Stimulated activated CD4-positive, alpha-beta T cell treated with anti-CD3 and anti-CD28 coated beads, TNF-alpha, amount 100 ng/mL, for 24 hours (primary cell): Measurements from ENCODE around the gene TGFBI.

ENCODE experiments used
- DNase-seq, 3 experiments: peaks; one replicate each; pipeline ENCODE4 v3.0.0-alpha.2; 2020; ENCODE audit warnings: low read depth in 3 of 3

Gene TGFBI

GRCh38 chr5:136063778-136064465, 35.1 kb downstream of the TGFBI start:
- DNase-seq: no peak

DNA sequence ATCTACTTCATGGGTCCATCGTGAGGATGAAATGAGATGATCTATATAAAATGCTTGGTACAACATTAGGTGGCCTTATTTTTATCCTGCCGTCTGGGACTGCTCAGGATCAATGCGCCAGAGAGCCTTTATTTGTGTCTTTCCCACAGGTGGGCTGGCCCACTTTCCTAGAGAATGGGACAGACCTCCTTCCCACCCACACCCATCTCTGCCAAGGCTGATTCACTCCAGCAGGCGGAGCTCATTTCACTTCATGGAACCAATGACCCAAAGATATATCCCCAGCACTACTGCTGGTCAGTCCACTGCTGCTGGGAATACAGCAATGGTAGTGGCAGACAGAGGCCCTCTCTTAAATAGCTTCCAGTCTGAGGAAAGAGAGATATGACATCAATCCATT, 35.7 kb downstream of the TGFBI start:
- DNase-seq: no peak

- no peak for DNase-seq
These were observed 36.8 kb downstream of the TGFBI start for GRCh38 chr5:136065588-136065987.

- DNase-seq: no peak
These were observed 38.0 kb downstream of the TGFBI start for GRCh38 chr5:136066661-136067271.

GRCh38 chr5:136067422-136067821, 38.6 kb downstream of the TGFBI start:
- no peak for DNase-seq

DNA sequence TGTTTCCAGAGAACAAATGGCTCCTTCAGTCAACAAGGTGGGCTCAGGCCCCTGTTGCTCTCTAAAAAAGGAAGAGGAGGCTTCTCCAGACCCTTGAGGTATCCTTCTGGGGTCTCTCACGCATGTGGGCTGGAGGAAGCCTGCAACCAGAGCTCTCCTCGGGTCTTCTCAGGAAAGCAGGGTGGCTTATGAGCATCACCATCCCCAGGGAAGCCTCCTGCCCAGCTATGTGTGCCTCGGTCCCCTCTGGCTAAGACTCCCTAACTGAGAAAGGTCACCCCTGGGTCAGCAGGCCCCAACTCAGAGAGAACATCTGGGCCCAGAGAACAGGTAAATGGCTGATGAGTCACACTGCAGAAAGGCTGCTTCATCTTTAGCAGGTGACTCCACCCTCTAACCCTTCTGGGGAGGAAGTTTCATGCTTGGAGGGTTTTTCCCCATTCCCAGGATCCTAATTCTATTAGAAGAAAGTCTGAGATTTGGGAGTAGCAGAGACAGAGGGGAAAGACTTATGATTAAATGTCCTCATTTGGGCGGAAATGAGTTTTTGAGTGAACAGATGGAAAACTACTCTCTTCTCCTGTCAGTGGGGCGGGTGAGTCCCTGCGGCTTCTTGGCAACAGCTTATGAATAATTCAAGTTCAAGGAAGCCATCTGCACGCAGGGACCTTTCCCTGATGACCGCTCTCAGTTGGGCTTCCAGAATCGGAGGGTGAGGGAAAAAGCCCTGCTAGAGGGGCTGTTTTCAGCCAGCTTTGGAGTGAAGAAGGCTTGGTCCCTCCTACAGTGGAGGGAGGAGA, 41.9 kb downstream of the TGFBI start:
- DNase-seq: no peak

- no peak for DNase-seq
These were observed 45.1 kb downstream of the TGFBI start for GRCh38 chr5:136073714-136074529.

GRCh38 chr5:136075466-136075891, 46.7 kb downstream of the TGFBI start:
- no peak for DNase-seq

DNA sequence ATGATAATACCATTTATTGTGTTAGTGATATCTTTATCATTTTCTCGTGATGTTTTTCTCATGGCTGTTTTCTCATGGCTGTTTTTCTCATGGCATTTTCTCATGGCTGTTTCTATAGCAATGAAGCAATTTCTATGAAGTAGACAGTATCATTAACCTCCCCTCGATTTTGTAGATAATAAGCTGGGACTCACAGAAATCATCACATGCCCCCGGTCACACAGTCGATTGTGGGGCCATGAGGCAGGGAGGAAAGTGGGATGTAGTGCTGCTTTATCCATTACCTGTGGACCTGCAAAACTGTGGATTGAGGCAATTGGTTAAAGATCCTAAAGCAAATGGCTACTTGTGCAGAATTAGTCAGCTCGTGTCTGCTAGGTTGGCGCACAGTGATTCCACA, 47.3 kb downstream of the TGFBI start:
- no peak for DNase-seq

DNA sequence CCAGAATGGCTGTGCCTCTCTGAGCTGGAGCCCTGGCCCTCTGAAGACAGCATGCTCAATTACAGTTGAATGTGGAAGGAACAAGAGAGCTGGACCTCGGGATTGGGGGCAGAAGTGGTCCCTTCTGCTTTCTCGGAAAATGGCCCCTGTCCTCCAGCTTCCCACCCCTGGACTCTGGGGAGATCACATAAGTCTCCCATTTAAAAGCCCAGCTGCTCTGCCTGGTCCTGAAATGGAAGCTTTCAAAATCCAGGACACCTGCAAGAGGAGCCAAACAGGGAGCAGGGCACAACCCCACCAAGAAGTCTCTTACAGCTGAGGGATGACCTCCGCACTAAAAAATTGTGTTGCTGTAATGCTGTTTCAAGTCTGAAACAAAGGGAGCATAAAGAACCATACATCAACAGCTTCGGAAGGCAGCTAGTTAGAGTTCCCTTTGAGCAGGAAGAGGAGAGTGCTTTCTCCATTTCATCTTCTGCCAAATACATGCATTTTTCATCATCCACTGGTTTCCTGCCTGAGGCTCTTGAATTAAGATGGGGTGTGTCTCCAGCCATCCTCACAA, 48.2 kb downstream of the TGFBI start:
- DNase-seq: no peak

DNA sequence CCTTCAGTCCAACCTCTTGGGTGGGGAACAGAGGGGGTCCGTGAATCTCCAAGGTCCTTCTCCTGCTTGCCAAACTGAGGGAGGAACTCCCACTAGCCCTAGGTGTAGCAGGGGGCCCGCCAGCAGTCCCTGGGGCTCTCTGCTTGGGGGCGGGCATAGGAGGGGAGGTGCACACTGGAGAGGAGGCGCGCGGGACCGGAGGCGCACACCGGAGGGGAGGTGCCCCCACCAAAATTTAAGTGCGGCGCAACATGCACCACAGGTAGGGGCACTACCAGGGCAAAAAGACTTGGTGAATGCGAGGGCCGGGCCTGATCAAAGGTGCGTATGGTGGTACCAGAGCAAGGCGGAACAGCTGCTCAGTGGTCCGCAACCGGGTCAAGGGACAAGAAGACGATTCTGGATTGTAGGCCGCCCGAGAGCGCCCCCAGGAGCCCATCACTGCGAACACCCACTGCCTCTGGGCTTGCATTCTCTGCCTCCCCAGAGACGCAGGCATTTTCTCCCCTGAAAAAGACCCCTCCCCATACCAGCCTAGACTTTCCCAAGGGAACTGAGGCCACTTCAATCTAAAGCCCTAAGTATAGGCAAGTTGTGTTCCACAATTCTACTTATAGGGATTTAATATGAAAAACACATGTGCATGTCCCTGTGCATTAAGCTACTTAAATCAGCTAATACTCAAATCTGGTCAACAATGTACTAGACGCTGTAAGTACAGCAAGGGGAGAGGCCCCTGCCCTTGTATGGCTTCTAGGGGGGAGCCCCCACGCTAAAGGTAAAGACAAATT, 50.6 kb downstream of the TGFBI start:
- no peak for DNase-seq

DNA sequence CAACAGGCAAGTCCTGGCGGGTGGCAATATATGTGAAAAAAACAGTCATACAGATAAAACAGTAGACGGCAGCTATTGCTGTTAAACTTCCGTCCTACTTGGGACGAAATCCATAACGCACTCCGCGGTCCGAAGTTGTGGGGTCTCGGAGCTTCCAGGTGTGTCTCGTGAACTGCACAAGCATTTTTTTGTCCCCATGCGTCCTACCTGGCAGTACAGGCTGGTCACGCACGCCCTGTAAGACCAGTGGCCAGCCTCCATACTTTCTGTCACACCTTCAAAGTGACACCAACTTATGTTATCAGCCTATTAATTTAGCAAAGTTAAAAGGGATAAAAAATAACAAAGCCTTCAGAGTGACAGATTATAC, 51.3 kb downstream of the TGFBI start:
- DNase-seq: no peak

DNA sequence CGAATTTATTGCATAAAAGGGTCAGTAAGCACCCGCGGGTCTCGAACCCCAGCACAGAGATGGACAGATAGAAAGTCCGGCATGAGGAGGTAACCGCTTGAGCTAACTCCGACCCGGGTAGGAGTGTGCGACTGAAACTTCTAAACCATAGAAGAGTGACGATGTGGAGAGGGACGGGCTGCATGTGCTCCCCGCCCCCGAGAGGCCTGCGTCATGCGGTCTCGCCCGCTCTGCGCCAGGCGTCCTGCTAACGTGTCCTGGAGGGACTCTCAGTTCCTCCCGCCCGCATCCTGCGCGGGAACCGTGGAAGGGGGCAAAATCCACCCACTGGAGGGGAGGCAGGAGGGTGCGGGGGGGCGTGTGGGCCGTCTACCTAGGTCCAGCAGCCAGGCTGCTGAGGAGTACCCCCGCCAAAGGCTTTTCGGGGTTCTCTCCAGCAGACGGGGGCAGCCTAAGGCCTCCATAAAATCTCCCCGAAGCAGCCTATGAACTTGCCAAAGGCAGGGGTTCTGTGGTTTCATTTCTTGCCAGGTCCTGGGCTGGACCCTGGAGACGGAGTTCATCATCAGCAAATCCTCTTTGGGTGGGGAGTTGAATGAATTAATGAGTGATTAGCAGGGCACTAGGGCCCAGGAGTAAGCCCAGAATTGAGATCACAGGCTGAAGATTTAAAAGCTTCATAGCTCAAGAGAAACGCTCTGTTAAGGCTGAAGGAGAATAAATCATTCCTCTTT, 51.9 kb downstream of the TGFBI start:
- DNase-seq: peak; percentile 19 to 65 (median 32)

DNA sequence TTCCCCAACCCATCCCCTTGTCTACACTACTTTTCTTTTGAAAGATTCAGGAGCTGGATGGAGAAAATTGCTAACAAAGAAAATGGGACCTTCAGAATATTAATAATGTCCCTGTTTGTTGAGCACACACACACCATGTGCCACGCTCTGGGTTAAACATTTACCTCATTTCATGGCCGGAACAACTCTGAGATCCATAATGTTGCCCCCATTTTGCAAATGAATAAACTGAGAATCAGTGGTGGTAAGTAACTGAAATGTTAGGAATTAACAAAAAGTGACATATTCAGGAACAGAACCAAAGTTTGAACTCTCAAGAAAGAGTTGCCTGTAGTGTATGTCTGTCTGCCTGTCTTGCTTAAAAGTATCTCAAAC, 52.4 kb downstream of the TGFBI start:
- no peak for DNase-seq

DNA sequence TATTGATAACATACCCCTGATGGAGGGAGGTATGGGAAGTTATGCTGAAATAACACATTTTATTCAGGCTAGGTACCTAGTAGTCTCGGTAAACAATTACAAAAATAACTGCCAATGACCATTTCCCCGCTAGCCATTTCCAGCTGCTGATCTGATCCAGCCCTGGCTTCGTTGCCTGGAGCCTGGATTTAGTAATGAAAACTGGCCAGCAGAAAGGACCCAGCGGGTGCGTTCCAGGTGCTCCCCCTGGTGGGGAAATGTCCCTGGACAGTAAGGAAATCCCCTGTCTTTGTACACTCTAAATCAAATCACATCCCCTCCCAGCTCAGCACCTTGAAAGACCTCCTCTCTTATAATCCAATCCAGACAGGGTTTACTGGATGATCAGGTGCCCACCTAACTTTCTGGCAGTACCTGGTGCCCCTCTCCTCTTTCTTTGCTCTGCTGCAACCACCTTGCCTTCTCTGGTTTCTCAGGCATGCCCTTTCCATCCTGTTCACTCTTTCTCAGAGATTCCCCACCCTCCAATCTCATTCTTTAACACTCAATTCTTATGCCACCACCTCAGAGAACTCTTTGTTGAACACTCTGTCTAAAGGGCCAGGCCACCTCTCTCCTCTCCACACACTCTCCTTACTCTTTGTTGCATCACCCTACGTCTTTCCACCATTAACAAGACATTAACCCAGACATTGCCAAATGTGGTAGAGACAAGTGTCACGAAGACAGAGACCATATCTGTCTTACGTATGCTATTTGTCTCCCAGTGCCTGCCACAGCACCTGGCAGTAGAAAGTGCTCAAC, 53.8 kb downstream of the TGFBI start:
- DNase-seq: peak; percentile 11 to 54 (median 21)

- DNase-seq: no peak
These were observed 55.9 kb downstream of the TGFBI start for GRCh38 chr5:136084698-136085097.

GRCh38 chr5:136086783-136087566, 58.2 kb downstream of the TGFBI start:
- DNase-seq: no peak
